Stomach (tissue), 4 donors: Measurements from ENCODE around the gene PLCB4.

Source experiments
- POLR2A ChIP-seq, 4 donors: fragments of 450-650 bp; IDR thresholded peaks; one replicate each; pipeline ENCODE4 v1.6.1; 2016; ENCODE audit warnings: antibody characterized with exemption in 4 of 4, control low read depth in 2 of 4, mild to moderate bottlenecking in 1 of 4, moderate library complexity in 1 of 4
- TF ChIP-seq, protein P1 (sequence below), 7 experiments: fragments of 450-650 bp in 4 of 7; fragments of 200-600 bp in 3 of 7; sonication (generic) in 3 of 7; IDR thresholded peaks; one replicate each; pipeline ENCODE4 v1.5.1; 2016 to 2019; ENCODE audit warnings: antibody characterized with exemption in 7 of 7, control low read depth in 2 of 7, mild to moderate bottlenecking in 1 of 7

DNA sequence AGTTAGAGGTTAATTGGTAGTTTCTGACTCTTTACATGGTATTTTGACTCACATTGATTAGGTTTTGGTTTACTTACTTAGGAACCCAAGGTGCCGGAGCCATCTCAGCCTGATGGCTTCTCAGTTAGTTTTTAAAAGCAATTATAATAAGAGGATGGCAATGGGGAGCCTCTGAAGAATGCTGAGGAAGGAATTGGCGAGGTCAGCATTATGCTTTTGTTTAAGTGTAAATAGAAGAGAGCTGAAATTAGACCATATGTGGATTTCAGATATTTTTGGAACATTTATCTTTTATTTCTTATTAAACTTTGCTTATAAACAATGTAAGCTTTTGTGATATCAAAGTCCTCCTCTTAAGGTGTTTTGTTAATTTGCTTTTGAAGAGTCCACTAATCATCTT, 77.8 kb downstream of the PLCB4 start:
- TF ChIP-seq, protein P1, sequence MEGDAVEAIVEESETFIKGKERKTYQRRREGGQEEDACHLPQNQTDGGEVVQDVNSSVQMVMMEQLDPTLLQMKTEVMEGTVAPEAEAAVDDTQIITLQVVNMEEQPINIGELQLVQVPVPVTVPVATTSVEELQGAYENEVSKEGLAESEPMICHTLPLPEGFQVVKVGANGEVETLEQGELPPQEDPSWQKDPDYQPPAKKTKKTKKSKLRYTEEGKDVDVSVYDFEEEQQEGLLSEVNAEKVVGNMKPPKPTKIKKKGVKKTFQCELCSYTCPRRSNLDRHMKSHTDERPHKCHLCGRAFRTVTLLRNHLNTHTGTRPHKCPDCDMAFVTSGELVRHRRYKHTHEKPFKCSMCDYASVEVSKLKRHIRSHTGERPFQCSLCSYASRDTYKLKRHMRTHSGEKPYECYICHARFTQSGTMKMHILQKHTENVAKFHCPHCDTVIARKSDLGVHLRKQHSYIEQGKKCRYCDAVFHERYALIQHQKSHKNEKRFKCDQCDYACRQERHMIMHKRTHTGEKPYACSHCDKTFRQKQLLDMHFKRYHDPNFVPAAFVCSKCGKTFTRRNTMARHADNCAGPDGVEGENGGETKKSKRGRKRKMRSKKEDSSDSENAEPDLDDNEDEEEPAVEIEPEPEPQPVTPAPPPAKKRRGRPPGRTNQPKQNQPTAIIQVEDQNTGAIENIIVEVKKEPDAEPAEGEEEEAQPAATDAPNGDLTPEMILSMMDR (IDR thresholded peaks at IDR 0.05): no peak
- TF ChIP-seq POLR2A (IDR thresholded peaks at IDR 0.05): no peak
